NCI-H2227 (cell line): ENCODE measurements around the gene TADA2B.

Experiments used
- DNase-seq: peaks from one replicate; lab custom pipeline; 2025; ENCODE audit not compliant: unreplicated experiment; lab: John Stamatoyannopoulos, UW

The TADA2B gene, protein sequence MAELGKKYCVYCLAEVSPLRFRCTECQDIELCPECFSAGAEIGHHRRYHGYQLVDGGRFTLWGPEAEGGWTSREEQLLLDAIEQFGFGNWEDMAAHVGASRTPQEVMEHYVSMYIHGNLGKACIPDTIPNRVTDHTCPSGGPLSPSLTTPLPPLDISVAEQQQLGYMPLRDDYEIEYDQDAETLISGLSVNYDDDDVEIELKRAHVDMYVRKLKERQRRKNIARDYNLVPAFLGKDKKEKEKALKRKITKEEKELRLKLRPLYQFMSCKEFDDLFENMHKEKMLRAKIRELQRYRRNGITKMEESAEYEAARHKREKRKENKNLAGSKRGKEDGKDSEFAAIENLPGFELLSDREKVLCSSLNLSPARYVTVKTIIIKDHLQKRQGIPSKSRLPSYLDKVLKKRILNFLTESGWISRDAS

DNA sequence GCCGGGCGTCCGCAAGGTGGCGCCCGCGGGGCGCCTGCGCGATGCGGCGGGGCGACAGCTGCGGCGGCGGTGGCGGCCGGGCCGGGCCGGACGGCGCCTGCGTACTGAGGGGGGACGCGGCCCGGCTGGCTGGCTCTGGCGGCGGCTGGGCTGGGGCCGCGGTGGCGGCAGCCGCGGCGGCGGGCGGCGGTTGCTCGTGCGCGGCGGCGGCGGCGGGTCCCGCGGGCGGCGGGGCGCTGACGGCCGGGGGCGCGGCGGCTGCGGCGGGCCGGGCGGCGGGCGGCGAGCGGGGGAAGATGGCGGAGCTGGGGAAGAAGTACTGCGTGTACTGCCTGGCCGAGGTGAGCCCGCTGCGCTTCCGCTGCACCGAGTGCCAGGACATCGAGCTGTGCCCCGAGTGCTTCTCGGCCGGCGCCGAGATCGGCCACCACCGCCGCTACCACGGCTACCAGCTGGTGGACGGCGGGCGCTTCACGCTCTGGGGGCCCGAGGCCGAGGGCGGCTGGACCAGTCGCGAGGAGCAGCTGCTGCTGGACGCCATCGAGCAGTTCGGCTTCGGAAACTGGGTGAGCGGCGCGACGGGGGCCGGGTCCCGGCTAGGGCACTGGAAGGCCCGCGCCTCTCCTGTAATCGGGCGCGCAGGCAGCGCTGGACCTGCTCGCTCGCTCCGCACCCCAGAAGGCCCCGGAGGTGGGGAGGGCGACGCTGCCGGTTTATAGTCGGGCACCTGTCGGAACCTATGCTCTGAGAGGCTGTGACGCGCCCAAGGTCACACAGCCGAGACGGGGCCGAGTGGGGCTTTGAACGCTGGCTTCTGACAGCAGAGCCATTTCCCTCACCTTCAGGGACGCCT is at the start of gene TADA2B:
TSS of gene TADA2B (plus strand) at position 89 of the 853 bp plus-strand sequence. CDS start at position 297, 208 bp downstream.
- peak; percentile 34 for DNase-seq

DNA sequence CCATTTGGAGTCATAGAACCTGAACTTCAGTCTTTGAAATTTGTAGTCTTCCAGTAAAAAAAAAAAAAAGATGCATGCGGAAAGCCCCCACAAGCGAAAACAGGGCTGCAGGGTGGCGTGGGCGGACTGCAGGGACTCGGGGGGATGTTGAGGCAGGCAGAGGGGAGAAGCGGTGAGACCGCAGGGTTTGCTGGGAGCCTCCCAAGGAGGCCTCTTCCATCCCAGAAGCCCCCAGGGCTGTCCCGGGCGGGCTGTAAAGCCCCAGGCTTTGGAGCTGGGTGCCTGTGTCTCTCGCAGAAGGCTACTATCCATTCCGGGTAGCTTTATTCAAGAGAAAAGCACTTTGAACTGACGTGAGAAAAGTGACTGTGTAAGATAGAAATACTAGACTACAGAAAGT is 46.7 kb upstream of the TADA2B start:
- DNase-seq, result no peak

DNA sequence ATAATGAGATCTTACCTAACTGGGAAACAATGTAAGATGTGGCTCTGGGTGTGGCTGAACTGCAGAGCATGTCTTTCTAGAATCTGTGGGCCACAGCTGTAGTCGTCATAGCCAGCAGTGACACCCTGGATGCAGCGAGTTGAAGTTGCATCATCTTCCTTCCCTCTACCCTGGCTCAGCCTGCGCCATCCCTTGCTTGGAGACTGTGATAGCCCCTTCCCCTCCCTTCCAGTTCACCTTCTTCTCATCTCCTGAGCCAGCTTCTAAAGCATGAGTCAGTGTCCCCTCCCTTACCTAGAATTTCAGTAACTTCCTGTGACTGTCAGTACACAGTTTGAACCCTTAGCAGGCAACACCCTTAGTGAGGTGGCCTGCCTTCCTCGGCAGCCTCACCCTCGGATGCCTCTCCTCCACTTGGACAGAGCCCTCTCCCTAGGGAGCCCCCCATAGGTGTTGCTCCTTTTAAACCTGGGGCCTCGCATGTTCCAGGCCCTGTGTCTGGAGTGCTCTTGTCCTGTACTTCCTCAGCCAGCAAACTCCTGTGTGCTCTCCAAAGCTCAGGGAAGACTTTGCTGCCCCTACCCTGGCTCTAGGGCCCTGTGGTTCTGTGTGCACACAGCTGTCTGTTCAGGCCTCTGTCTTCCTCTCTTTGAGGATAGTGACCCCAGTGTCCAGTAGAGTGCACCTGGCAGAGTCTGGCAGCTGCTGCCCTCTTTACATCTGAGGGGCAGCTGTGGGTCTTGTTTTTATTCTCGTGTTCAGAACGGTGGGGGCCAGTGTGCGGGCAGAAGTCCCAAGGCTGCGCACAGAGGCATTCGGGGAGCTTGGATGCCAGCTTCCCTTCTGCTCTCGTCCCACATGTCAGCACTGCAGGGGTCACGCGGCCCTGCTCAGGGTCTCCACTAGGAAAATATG is 43.7 kb upstream of the TADA2B start:
- no peak for DNase-seq

DNA sequence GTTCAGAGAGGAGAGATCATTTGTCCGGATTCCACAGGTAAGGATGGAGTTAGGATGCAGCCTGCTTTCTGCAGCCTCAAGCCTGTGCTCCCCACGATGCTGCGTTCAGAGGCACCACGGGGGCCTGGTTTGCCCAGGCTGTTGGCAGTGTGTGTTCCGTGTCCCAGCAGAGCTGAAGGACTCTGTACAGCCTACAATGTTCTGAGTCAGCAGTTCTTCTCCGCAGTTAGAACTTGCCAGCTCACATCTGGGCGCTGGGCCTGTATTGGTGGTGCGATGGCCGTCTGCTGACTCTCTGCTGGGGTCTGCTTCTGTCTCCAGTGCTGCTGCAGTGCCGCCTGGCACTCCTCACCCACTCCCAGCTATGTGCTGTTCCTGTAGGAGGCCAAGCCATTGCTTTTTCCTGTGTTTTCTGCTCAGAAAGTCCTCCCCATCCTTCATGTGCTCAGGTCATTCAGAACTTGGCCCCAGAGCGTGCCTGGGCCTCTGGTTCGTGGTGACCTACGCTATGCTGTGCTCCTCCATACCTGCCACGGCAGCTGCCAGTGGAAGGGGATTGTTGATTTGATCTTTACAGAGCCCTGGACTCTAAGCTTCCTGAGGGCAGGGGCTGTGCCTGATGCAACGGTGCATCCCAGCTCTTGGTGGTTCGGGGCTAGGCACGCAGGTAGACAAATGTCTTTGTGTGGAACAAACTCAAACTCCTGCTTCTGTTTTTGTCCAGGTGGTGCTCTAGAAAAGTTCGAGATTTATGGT is 42.6 kb upstream of the TADA2B start:
- DNase-seq, result no peak

DNA sequence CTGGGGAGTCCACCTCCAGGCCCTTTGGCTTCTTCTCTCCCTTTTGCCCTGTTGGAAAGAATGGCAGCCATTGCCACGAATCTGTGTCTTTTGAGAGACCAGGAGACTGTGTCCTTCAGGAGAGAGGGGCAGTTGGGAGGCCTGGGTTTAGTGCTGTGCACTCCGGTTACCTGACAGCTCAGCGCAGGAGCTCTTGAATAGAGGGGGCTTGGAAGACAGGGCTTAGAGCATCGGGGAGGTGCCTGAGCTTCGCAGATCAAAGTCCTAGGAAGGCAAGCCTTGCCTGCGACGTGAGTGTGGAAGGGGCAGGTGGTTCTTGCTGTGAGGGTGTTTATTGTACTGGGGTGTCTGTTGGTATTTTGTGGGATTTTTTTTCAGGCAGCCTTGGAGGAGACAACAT is 41.9 kb upstream of the TADA2B start:
- DNase-seq, result no peak

DNA sequence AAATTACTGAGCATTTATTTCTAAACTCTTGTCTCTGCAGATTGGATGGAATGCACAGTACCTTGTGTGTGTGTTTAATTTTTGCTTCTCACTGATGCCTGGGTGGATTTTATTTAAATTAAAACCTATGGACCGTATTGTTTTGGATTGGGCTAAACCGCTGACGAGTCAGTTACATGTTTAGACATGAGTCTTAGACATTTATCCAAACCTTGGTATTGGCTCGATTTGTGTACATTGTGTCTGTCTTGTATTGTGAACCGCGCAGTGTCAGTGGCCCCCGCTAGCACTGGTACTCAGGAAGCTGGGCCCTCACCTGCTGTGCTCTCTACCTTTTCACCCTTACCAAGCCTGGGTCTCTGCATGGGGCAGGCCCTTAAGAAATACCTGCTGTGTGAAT is 40.8 kb upstream of the TADA2B start:
- DNase-seq, result no peak

DNA sequence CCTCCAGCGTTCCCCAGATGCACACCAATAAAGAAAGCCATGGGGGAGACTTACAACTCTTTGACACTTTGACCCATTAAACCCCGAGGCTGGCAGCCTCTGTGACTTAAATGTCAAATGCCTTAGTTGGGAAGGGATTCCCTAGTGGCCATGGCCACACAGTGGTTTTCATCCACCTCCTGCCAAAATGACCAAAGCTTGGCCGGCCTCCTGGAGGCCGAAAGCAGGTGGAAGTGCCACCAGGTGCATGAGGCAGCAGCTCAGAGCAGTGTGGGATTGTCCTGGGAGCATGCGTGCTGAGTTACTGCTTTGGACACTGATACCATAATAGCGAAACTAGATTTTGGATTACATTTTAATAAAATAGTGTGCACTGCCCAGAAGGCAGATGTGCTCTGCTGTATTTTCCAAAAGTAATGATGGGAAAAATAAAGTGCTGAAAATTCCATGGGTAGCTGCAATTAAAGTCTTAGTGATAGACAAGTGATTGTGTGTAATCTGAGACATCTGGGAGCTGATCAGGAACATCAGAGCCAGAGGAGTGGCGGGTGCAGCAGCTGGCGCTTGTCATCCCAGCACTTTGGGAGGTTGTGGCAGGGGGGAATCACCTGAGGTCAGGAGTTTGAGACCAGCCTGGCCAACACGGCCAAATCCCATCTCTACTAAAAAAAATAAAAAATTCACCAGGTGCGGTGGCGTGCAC is 39.8 kb upstream of the TADA2B start:
- no peak for DNase-seq

DNA sequence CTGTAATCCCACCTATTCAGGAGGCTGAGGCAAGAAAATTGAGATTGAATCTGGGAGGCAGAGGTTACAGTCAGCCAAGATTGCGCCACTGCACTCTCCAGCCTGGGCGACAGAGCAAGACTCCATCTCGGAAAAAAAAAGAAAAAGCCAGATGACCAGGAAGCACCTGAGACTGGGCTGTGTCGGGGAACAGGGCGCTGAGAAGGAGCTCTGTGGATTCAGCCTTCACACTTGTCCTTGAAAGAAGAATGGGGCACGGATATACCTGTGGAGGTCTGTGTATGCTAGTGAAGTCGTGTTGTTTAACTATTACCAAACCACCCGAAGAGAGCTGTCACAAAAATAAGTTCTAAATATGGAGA is 39.3 kb upstream of the TADA2B start:
- no peak for DNase-seq

DNA sequence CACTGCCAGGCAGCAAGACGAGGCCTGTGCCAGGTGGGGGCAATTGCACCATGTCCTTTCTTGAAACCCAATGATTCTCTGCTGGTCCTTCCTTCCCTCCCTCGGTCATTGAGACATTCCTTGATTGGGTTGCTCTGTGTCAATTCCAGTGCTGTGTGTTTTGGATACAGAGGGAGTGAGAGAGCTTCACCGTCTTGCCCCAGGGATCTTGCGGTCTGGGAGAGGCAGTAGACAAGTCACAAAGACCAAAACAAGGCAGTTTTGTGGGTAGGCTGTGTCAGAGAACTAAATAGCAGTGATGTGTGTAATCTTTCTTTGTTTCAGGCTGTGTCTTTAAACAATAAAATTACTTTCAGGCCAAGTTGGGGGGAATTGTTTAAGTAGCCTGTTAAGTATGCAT is 38.8 kb upstream of the TADA2B start:
- no peak for DNase-seq

DNA sequence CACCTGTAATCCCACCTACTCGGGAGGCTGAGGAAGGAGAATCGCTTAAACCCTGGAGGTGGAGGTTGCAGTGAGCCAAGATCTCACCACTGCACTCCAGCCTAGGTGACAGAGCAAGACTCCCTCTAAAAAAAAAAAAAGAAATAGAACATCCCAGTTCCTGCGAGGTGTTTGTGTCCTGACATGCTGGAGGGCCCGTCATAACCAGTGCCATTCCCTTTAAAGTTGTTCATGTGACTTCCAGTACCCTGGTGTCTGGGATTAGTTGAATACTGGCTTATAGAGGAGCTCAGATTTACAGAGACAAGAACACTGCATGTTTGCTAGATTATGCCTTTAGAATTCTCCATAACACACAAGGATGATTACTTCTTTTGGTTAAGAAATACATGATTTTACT is 37.6 kb upstream of the TADA2B start:
- no peak for DNase-seq

DNA sequence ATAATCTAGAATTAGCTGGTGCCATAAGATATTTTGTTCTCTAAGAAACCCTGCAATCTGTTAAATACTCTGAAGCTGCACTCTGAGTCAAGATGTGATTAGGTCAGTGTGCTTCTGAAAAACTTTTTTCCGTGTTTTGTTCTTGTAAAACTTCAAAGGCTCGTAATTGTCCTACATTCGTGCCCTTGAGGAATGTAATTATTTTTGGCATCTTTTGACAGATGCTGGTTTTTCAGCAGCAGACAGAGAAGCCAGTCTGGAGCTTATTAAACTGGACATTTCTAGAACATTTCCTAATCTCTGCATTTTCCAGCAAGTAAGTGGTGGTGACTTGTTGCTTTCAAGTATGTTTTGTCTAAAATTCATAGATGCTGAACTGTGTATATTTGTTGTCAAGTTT is 36.8 kb upstream of the TADA2B start:
- DNase-seq, result no peak

DNA sequence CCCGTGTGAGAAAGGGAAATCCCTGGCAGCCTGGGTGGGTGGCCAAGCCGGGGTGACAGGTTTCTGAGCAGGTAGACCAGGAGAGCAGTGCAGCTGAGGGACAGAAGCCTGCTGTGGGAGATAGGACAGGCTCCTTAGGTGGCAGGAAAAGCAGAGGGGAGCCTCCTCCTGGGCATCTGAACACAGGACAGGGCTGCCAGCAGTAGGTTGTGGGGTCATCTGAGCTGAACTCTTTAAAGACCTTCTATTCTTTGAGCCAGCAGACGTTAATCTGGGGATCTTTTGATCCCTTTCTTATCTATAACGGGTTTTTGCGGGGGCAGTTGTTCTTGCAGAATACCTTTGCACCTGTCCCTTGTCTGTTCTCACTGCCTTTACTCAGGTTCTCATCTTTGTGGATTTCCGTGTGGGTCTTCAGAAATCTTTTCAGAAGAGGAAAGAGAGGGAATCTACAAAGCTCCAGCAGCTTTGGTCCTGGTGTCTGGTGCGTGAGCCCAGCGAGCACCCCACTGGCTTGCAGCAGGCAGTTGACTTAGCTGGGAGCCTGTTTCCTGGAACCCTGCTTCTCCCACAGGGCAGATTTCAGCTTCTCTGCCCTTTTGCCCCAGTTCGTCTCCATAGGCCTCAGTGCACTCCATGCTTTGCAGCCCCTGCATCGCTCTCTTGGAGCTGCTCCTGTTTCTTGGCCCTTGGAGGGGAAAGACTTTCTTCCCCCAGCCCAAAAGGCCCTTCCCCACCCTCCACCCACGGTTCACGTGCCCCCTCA is 35.8 kb upstream of the TADA2B start:
- no peak for DNase-seq

DNA sequence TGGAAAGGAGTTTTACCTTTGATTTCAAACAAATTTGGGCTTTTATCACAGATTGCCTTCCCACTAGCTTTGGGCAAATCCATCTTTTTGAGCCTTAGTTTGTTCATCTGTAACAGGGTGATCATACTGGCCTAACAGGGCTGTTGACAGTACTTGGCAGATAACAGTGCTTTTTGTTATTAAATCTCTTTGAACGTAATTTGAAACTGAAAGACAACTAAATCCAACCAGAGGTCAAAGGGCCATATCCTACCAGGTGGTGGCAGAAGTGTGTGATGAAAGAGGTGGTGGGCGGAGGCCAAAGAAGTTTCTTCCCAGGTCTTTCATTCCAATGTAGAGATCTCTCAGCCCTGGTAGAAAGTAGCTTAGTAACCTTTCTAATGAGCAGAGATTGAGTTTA is 35.2 kb upstream of the TADA2B start:
- no peak for DNase-seq

DNA sequence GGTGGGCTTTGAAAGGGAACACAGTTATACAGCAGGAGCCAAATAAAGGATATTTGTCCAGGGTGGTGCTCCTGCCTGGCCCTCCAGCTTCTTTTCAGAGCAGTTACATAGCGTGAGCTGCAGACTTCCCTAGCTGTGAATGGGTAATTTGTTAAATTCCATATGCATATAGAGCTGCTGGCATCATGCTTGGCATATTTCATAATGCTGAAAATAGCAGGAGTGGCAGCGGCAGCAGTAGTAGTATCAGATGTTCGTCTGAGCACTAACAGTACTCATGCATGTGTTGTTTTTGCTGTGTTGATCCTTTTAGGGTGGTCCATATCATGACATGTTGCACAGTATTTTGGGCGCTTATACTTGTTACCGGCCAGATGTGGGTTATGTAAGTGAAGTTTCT is 33.6 kb upstream of the TADA2B start:
- no peak for DNase-seq

DNA sequence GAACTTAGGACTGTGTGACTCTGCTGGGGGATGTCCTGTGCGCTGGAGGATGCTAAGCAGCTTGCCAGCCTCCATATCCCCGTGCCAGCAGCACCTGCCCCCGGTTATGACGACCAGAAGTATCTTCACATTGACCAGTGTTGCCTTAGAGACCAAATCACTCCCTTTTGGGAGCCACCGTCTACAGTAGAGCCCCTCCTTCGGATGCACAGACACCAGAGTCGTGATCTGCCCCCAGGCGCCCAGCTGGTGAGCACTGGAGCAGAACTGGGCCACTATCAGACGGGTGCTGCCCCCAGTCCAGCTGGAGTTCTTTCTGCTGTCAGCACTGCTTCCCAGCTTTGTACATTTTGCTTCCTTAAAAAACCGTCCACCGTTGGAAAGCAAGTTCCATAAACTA is 30.0 kb upstream of the TADA2B start:
- no peak for DNase-seq

DNA sequence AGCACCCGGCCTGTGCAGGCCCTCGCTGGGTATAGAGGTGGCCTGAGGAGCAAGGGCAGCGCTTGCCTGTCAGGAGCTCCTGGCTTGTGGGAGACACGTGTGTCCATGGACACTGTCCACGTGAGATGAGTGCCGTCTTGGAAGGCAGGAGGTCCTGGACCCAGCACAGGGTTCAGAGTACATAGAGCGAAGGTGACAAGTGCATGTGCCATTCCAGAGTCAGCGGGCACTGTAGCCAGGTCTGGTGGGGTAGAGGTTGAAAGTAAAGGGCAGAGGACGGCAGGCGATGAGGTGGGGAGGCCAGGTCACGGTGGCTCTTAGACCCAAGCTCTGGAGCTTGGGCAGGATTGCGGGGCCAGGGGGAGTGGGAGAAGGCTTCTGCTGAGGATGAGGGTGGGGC is 28.4 kb upstream of the TADA2B start:
- no peak for DNase-seq

DNA sequence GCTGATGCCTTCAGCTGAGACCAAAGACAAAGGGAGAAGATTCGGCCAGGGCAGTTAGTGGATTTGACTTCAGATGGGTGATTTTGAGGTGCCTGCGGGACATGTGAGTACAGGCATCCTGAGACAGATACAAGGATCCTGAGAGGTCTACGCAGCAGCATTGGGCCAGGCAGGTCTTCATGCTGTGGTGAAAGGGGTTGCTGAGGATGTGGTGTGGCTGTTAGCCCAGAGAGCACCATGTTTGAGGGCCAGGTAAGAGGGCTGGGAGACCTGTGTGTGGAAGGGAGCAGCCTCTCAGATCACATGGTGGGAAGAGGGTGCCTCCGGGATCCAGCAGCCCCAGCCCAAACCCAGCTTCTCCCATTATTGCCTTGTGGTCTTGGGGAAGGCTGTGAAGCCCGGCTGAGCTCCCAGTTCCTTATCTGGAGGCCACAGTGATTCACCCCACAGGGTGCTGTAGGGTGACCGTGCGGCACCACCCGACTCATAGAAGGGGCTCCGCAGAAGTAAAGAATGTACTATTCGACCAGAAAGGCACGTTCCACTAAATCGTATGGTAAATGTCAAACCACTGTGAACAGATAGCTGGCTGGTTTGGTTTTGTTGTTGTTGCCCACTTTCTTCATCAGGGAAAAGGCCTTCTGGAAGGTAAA is 27.7 kb upstream of the TADA2B start:
- DNase-seq, result no peak

DNA sequence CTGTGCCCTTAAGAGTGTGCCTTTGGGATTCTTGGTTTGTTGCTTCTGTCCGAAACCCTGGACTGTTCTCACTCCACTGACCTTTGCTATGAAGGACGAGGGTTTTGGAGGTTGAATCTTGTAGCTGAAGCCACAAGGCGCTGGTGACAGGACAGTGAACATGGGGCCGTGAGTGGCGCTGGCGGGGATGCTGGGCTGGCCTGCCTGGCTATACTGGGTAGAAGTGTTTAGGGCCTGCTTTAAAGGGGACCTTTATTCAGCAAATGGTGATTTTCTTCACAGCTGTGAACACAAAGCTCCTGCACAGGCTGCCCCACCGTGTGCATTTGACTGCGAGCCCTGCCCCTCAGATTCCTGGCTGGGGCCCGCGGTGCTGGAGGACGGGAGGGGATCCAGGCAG is 27.1 kb upstream of the TADA2B start:
- no peak for DNase-seq

DNA sequence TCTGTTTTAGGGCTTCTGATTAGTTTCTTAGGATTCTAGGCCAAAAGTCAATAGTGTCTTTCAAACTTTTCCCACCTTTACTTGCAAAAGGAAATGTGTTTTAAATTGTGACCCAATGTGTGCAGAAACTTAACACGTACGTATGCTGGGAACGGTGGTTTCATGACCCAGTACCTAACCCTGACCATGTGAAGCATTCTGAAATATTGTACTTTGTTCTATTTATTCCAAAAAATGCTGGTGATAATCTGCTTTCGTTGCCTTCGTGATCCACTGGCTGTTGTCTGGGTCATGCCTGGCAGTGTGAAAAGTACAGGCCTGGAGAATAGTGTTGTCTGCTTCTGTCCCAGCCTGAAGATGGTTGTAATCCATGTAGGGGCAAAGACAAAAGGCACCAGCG is 26.7 kb upstream of the TADA2B start:
- DNase-seq, result no peak
